Loucy (cell line): ENCODE measurements around the gene SYNJ2.

ENCODE experiments used
- H2AFZ ChIP-seq: fragments of 200-600 bp; sonication (generic); 2 replicates; pipeline ENCODE4 v1.6.0; 2016; ENCODE audit warnings: antibody characterized with exemption, mild to moderate bottlenecking, low read length, moderate library complexity
- H3F3A ChIP-seq: fragments of 200-600 bp; 2 replicates; pipeline ENCODE4 v1.6.0; 2016; ENCODE audit warnings: antibody characterized with exemption, low read depth, mild to moderate bottlenecking
- H3K27me3 ChIP-seq: fragments of 200-600 bp; sonication (generic); 2 replicates; pipeline ENCODE4 v1.6.1; 2014; ENCODE audit warnings: low read length, mild to moderate bottlenecking; ENCODE audit not compliant: insufficient read depth, poor library complexity, severe bottlenecking
- H3K36me3 ChIP-seq: fragments of 200-600 bp; sonication (generic); 2 replicates; pipeline ENCODE4 v1.6.1; 2016; ENCODE audit warnings: low read length; ENCODE audit not compliant: insufficient read depth
- H3K4me1 ChIP-seq: fragments of 200-600 bp; sonication (generic); 2 replicates; pipeline ENCODE4 v1.5.1; 2014; ENCODE audit warnings: low read length, mild to moderate bottlenecking; ENCODE audit not compliant: insufficient read depth, poor library complexity, severe bottlenecking
- H3K4me2 ChIP-seq: fragments of 200-600 bp; sonication (generic); 2 replicates; pipeline ENCODE4 v1.6.0; 2014; ENCODE audit warnings: antibody characterized with exemption, low read length, low read depth, mild to moderate bottlenecking; ENCODE audit not compliant: poor library complexity, severe bottlenecking
- H3K4me3 ChIP-seq: fragments of 200-600 bp; sonication (generic); 2 replicates; pipeline ENCODE4 v1.5.1; 2014; ENCODE audit warnings: low read length, mild to moderate bottlenecking, mixed read lengths; ENCODE audit not compliant: poor library complexity, severe bottlenecking
- H3K79me2 ChIP-seq: fragments of 200-600 bp; sonication (generic); 2 replicates; pipeline ENCODE4 v1.6.1; 2014; ENCODE audit warnings: low read length; ENCODE audit not compliant: insufficient read depth
- H3K9ac ChIP-seq: fragments of 200-600 bp; sonication (generic); 2 replicates; pipeline ENCODE4 v1.6.0; 2014; ENCODE audit warnings: mild to moderate bottlenecking, low read depth, low read length, moderate library complexity; ENCODE audit not compliant: poor library complexity, severe bottlenecking
- H3K9me2 ChIP-seq: fragments of 200-600 bp; sonication (generic); replicated peaks from 2 replicates; pipeline ENCODE4 v1.6.1; 2016; ENCODE audit warnings: low read depth, low read length, mixed read lengths
- H3K9me3 ChIP-seq: fragments of 200-600 bp; sonication (generic); 2 replicates; pipeline ENCODE4 v1.6.1; 2014; ENCODE audit warnings: mild to moderate bottlenecking, antibody characterized with exemption, low read length, low read depth; ENCODE audit not compliant: insufficient read depth
- H4K20me1 ChIP-seq: fragments of 200-600 bp; sonication (generic); 2 replicates; pipeline ENCODE4 v1.6.0; 2014; ENCODE audit warnings: antibody characterized with exemption, low read length, mild to moderate bottlenecking; ENCODE audit not compliant: insufficient read depth, poor library complexity, severe bottlenecking
- EZH2phosphoT487 ChIP-seq: fragments of 200-600 bp; IDR thresholded peaks from 2 replicates; pipeline ENCODE4 v1.6.1; 2018; ENCODE audit warnings: antibody characterized with exemption, mild to moderate bottlenecking, moderate library complexity, borderline replicate concordance
- TF ChIP-seq, protein P1 (sequence below): fragments of 200-600 bp; sonication (generic); conservative IDR thresholded peaks from 2 replicates; pipeline ENCODE4 v1.5.1; 2014; ENCODE audit warnings: mild to moderate bottlenecking, antibody characterized with exemption, low read length

Gene SYNJ2

DNA sequence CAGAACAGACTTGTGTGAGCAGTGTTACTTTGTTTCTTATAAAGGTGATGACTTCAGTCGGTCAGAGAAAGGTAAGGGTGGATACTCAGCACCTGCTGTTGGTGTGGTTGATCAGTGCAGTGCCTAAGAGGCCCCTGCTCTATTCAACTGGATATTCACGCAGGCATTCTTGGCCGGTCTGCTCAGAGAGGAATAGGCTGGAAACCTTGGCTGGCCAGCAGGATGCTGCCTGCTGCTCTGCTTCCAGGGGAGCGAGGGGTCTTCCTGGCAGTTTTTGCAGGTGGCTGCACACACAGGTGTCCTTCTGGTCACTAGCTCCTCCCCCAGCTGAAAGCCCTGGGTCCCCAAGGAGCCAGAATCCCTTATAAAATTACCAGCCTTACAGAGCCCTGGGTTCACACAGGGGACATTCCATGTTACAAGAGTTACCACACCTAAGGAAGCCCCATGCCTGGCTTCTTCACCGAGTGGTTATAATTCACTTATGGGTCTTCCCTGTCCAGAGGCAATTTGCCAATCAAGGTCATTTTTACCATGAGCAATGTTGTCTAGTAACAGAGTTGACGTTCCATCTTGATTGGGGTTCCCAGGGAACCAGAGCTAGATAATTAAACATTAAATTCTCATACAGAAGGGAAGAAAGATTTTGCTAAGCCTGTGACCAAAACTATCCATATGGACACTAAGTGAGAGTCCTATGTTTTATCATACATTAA lies 16.4 kb downstream of the SYNJ2 start:
- Histone ChIP-seq H4K20me1 (no peaks in the 10 kb centered on the region), H3K79me2 (peaks cover 44% of the 10 kb centered on the region), H3K4me3 (no peak overlapping the region), H3F3A (no peaks in the 10 kb centered on the region), H3K27me3 (no peaks in the 10 kb centered on the region), H2AFZ (no peak overlapping the region), H3K36me3 (no peaks in the 10 kb centered on the region), H3K9ac (no peak overlapping the region), H3K4me1 (peaks cover 33% of the 10 kb centered on the region), H3K4me2 (no peak overlapping the region), H3K9me2 (no peaks in the 10 kb centered on the region), H3K9me3 (no peaks in the 10 kb centered on the region)
- TF ChIP-seq, protein P1, sequence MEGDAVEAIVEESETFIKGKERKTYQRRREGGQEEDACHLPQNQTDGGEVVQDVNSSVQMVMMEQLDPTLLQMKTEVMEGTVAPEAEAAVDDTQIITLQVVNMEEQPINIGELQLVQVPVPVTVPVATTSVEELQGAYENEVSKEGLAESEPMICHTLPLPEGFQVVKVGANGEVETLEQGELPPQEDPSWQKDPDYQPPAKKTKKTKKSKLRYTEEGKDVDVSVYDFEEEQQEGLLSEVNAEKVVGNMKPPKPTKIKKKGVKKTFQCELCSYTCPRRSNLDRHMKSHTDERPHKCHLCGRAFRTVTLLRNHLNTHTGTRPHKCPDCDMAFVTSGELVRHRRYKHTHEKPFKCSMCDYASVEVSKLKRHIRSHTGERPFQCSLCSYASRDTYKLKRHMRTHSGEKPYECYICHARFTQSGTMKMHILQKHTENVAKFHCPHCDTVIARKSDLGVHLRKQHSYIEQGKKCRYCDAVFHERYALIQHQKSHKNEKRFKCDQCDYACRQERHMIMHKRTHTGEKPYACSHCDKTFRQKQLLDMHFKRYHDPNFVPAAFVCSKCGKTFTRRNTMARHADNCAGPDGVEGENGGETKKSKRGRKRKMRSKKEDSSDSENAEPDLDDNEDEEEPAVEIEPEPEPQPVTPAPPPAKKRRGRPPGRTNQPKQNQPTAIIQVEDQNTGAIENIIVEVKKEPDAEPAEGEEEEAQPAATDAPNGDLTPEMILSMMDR: no peak
- TF ChIP-seq EZH2phosphoT487: no peak

DNA sequence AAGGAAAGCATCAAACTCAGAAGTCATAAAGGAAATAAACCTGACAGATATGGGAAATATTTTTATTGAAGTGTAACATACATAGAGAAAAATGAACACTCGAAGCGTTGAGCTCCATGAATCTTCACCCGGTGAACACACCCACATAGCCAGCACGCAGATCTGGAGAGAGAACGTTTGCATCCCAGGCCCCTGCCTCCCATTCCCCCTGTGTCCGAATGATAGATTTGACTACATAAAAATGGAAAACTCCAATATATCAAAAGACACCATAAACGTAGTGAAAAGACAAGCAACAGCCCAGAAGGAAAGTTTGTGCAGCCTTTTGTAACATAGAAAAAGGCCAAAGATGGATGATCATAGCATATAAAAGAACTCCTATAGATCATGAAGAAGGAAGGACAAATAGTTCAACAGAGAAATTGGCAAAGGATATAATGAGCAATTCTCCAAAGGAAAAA lies 17.1 kb downstream of the SYNJ2 start:
- Histone ChIP-seq H3K4me3 (no peak overlapping the region), H3K9ac (no peak overlapping the region), H3K4me1 (peaks cover 36% of the 10 kb centered on the region), H2AFZ (no peak overlapping the region), H3F3A (no peaks in the 10 kb centered on the region), H3K9me3 (no peaks in the 10 kb centered on the region), H3K79me2 (peaks cover 44% of the 10 kb centered on the region), H3K4me2 (no peak overlapping the region), H3K36me3 (no peaks in the 10 kb centered on the region), H3K27me3 (no peaks in the 10 kb centered on the region), H4K20me1 (no peaks in the 10 kb centered on the region), H3K9me2 (no peaks in the 10 kb centered on the region)
- no peak for TF ChIP-seq EZH2phosphoT487
- TF ChIP-seq, protein P1: no peak

DNA sequence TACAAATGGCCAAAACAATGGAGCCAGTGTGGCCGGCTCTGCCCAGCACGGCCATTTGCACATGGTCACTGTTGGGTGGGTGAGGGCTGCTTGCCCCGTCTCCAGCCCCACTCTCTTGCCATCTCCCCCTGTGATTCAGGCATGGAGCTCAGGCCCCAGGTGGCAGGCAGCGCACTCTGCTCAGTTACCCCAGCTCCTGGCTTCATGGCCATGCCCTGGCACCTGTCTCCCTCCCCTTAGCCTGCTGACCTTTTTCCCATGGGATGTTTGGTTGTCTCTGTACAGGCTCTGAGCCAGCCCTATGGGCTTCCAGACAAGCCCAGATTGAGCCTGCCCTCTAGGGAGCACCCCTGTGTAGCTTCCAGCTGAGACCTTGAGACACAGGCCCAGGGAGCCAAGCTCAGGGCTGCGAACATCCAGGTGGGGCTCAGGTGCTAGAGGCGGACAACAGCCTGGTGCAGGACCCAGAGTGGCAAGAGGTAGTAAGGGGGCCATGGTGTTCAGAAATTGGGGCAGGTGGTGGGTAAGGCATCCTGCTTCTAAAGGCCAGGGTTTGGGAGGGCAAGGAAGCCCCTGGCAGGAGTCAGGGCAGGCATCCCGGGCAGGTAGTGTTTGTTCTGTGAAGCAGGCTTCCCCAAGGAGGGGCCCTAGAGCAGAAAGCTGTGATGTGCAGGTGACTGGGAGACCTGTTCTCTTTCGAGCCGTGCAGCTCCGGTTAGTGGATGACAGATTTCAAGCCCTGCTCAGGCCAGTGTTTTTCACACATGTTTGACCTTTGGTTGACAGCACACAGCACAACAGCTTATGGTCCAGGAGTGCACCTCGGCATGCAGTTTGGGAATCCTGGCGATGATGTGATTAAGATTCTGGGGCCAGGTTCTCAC lies 17.7 kb downstream of the SYNJ2 start:
- H3K9ac ChIP-seq: no peak overlapping the region
- no peaks in the 10 kb centered on the region for H3K9me2 ChIP-seq
- no peaks in the 10 kb centered on the region for H3K36me3 ChIP-seq
- no peak overlapping the region for H3K4me3 ChIP-seq
- H3K79me2 ChIP-seq: peaks cover 43% of the 10 kb centered on the region
- H3F3A ChIP-seq: no peaks in the 10 kb centered on the region
- TF ChIP-seq, protein P1: no peak
- TF ChIP-seq EZH2phosphoT487: no peak
- H4K20me1 ChIP-seq: no peaks in the 10 kb centered on the region
- no peaks in the 10 kb centered on the region for H3K27me3 ChIP-seq
- no peak overlapping the region for H3K4me2 ChIP-seq
- peaks cover 35% of the 10 kb centered on the region for H3K4me1 ChIP-seq
- H3K9me3 ChIP-seq: no peaks in the 10 kb centered on the region
- H2AFZ ChIP-seq: no peak overlapping the region
